ENCODE results near the gene PDGFRB.
A peak's percentile ranks its signal among the peaks of the same experiment; 100 is the strongest.

The PDGFRB gene

GRCh38 chr5:150069672-150070627 lies 85.7 kb downstream of the PDGFRB start:
- peaks cover 42% of the 10 kb centered on the region for H3K4me1 ChIP-seq (ENCODE audit: control insufficient read depth, insufficient read depth, low read length, unreplicated experiment)
- H3K27ac ChIP-seq (ENCODE audit: low read depth, low read length) = no peak overlapping the region
- H2AFZ ChIP-seq (ENCODE audit: low read length, unreplicated experiment) = no peak overlapping the region
- H3K27me3 ChIP-seq (ENCODE audit: insufficient read depth, low read length) = no peaks in the 10 kb centered on the region
- no peak overlapping the region for H3K4me3 ChIP-seq (ENCODE audit: low read depth, low read length)
- no peaks in the 10 kb centered on the region for H3K36me3 ChIP-seq (ENCODE audit: insufficient read depth, low read length)
- no peaks in the 10 kb centered on the region for H3K79me2 ChIP-seq (ENCODE audit: control insufficient read depth, insufficient read depth, low read length, unreplicated experiment)

DNA sequence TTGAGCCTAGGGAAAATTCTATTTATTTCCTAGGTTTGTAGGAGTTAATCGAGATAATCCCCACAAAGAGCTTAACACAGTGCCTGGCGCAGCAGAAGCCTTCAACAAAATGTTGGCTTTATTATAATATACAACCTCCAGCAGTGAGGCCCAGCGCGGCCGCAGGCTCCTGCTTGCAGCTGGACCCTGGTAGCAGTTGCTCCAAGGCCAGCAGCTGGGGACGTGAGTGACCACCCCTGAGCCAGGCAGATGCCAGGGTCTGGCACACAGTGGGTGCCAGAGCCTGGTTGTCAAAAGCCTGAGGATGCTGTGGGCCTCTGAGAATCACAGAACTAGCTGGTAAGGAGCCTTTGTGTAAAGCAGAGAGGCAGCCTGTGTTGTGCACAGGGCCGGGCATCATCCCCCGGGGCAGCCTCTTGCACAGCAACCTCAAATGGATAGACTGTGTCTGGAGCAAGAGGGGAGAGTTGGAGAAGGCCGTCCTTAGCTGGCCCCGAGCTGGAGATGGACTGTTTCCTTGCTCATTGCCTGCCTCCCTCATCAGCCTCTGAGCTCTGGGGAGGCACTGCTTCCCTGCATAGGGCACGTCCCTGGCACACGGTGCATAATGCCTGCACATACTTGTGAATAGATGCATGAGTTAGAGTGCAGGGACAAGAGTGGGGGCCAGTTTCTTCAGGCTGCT lies 86.5 kb downstream of the PDGFRB start:
- Histone ChIP-seq H3K4me3 (ENCODE audit: low read depth, low read length) (no peak overlapping the region), H3K27me3 (ENCODE audit: insufficient read depth, low read length) (no peaks in the 10 kb centered on the region), H3K27ac (ENCODE audit: low read depth, low read length) (no peak overlapping the region), H3K79me2 (ENCODE audit: control insufficient read depth, insufficient read depth, low read length, unreplicated experiment) (no peaks in the 10 kb centered on the region), H3K36me3 (ENCODE audit: insufficient read depth, low read length) (no peaks in the 10 kb centered on the region), H3K4me1 (ENCODE audit: control insufficient read depth, insufficient read depth, low read length, unreplicated experiment) (peaks cover 49% of the 10 kb centered on the region), H2AFZ (ENCODE audit: low read length, unreplicated experiment) (no peak overlapping the region)

GRCh38 chr5:150068472-150068871 lies 87.2 kb downstream of the PDGFRB start:
- no peak overlapping the region for H2AFZ ChIP-seq (ENCODE audit: low read length, unreplicated experiment)
- no peaks in the 10 kb centered on the region for H3K27me3 ChIP-seq (ENCODE audit: insufficient read depth, low read length)

GRCh38 chr5:150068071-150068470 lies 87.6 kb downstream of the PDGFRB start:
- H3K4me3 ChIP-seq (ENCODE audit: low read depth, low read length) = no peak overlapping the region
- H3K27ac ChIP-seq (ENCODE audit: low read depth, low read length) = no peak overlapping the region
- no peak overlapping the region for H2AFZ ChIP-seq (ENCODE audit: low read length, unreplicated experiment)
- H3K4me1 ChIP-seq (ENCODE audit: control insufficient read depth, insufficient read depth, low read length, unreplicated experiment) = peaks cover 49% of the 10 kb centered on the region
- H3K36me3 ChIP-seq (ENCODE audit: insufficient read depth, low read length) = no peaks in the 10 kb centered on the region
- H3K79me2 ChIP-seq (ENCODE audit: control insufficient read depth, insufficient read depth, low read length, unreplicated experiment) = no peaks in the 10 kb centered on the region
- no peaks in the 10 kb centered on the region for H3K27me3 ChIP-seq (ENCODE audit: insufficient read depth, low read length)

More at GRCh38 chr5:150068472-150068871, 87.2 kb downstream of the PDGFRB start:
- no peaks in the 10 kb centered on the region for H3K79me2 ChIP-seq (ENCODE audit: control insufficient read depth, insufficient read depth, low read length, unreplicated experiment)
- no peak overlapping the region for H3K4me3 ChIP-seq (ENCODE audit: low read depth, low read length)
- H3K27ac ChIP-seq (ENCODE audit: low read depth, low read length) = no peak overlapping the region
- no peaks in the 10 kb centered on the region for H3K36me3 ChIP-seq (ENCODE audit: insufficient read depth, low read length)
- H3K4me1 ChIP-seq (ENCODE audit: control insufficient read depth, insufficient read depth, low read length, unreplicated experiment) = peaks cover 49% of the 10 kb centered on the region

DNA sequence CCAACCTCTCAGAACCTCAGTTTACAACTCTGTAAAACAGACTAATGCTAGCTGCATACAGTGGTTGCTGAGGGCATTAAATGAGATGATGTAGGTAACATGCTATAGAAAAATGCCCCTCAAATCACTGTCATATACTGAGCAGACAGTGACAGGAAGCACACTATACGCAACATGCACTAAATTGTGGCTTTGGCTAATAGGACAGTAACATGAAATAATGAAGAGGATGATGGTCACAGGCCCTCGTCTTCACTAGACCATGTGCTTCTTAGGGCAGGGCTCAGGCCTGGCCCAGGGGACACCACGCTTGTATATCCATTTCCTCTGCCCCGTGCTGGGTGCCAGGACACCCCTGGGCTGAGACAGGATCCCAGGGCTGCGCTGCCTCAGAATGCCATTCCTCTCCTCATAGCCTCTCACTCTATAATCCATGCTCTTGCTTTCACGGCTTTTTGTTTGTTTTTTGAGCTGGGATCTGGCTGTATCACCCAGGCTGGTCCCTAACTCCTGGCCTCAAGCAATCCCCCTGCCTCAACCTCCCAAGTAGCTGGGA lies 88.2 kb downstream of the PDGFRB start:
- peaks cover 49% of the 10 kb centered on the region for H3K4me1 ChIP-seq (ENCODE audit: control insufficient read depth, insufficient read depth, low read length, unreplicated experiment)
- H3K79me2 ChIP-seq (ENCODE audit: control insufficient read depth, insufficient read depth, low read length, unreplicated experiment) = no peaks in the 10 kb centered on the region
- H3K27ac ChIP-seq (ENCODE audit: low read depth, low read length) = peak overlapping the region; percentile 79; the same call in 1 of the 2 replicates
- H2AFZ ChIP-seq (ENCODE audit: low read length, unreplicated experiment) = no peak overlapping the region
- no peaks in the 10 kb centered on the region for H3K36me3 ChIP-seq (ENCODE audit: insufficient read depth, low read length)
- no peaks in the 10 kb centered on the region for H3K27me3 ChIP-seq (ENCODE audit: insufficient read depth, low read length)
- H3K4me3 ChIP-seq (ENCODE audit: low read depth, low read length) = no peak overlapping the region

DNA sequence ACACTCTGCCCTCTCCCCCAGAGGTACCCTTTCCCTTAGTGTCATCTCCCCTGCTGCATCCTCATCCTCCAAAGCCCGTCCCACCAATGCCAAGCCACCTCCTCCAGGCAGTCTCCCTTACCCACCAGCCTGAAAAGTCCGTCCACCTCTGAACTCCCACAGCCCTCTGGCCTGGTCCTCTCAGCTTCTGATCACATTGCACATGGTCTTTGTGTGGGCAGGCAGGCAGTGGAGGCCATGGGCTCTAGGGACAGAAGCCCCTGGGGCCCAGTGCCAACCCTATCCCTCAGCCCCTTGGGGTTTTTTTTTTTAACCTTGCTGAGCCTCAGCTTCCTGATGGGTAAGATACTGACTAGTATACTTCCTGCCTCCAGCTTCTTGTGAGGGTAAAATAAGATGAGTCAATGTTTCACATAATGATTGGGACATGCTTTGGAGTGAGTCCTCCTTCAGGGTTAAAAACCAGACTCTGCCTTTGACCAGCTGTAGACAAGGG lies 88.7 kb downstream of the PDGFRB start:
- H3K27me3 ChIP-seq (ENCODE audit: insufficient read depth, low read length) = no peaks in the 10 kb centered on the region
- peaks cover 49% of the 10 kb centered on the region for H3K4me1 ChIP-seq (ENCODE audit: control insufficient read depth, insufficient read depth, low read length, unreplicated experiment)
- no peak overlapping the region for H2AFZ ChIP-seq (ENCODE audit: low read length, unreplicated experiment)
- no peaks in the 10 kb centered on the region for H3K36me3 ChIP-seq (ENCODE audit: insufficient read depth, low read length)
- H3K27ac ChIP-seq (ENCODE audit: low read depth, low read length) = peak overlapping the region; percentile 79
- no peaks in the 10 kb centered on the region for H3K79me2 ChIP-seq (ENCODE audit: control insufficient read depth, insufficient read depth, low read length, unreplicated experiment)
- H3K4me3 ChIP-seq (ENCODE audit: low read depth, low read length) = no peak overlapping the region

DNA sequence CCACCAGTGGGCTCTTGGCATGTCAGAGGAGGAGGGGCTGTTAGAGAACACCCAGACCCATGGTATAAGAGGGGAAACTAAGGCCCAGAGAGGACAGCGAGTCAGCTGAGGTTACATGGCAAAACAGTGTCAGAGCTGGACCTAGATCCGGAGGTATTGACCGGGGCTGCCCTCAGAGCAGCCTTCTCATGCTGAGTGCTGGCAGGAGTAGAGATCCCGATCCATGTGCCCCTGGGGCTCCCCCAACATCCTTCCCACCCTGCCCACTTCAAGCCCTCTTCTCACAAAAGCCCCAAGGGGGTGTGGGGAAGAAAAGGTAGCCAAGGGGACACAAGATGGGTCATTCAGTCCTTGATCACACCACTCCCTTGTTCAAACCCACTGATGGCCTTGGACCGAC lies 89.2 kb downstream of the PDGFRB start:
- H3K4me1 ChIP-seq (ENCODE audit: control insufficient read depth, insufficient read depth, low read length, unreplicated experiment) = peaks cover 49% of the 10 kb centered on the region

DNA sequence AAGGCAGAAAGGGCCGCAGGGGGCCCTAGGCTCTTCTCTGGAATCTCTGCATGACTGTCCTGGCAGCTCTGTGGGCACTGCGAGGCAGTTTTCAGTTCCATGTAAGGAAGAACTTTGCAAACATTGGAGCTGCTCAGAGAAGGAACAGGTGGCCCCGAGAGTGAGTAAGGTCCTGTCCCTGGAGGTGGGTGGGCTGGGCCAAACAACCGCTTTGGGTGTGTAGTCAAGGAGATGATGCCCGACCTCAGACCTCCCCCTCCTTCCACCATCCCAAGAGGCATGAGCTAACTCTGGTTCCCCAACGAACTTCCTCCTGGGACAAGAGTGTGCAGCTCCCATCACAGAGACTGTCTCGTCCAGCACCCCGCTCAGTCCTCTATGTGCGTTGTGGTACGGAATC lies 89.8 kb downstream of the PDGFRB start:
- H3K27ac ChIP-seq (ENCODE audit: low read depth, low read length) = peak overlapping the region; percentile 79
- no peaks in the 10 kb centered on the region for H3K36me3 ChIP-seq (ENCODE audit: insufficient read depth, low read length)
- peaks cover 49% of the 10 kb centered on the region for H3K4me1 ChIP-seq (ENCODE audit: control insufficient read depth, insufficient read depth, low read length, unreplicated experiment)
- no peak overlapping the region for H2AFZ ChIP-seq (ENCODE audit: low read length, unreplicated experiment)
- no peaks in the 10 kb centered on the region for H3K27me3 ChIP-seq (ENCODE audit: insufficient read depth, low read length)
- no peaks in the 10 kb centered on the region for H3K79me2 ChIP-seq (ENCODE audit: control insufficient read depth, insufficient read depth, low read length, unreplicated experiment)
- H3K4me3 ChIP-seq (ENCODE audit: low read depth, low read length) = 0 out of 2 replicates have a peak overlapping the region, but pooled peaks have one; percentile 8

More for the DNA sequence above, 89.2 kb downstream of the PDGFRB start:
- no peaks in the 10 kb centered on the region for H3K27me3 ChIP-seq (ENCODE audit: insufficient read depth, low read length)
- H2AFZ ChIP-seq (ENCODE audit: low read length, unreplicated experiment) = no peak overlapping the region
- no peak overlapping the region for H3K4me3 ChIP-seq (ENCODE audit: low read depth, low read length)
- peak overlapping the region; percentile 79 for H3K27ac ChIP-seq (ENCODE audit: low read depth, low read length)
- H3K79me2 ChIP-seq (ENCODE audit: control insufficient read depth, insufficient read depth, low read length, unreplicated experiment) = no peaks in the 10 kb centered on the region
- no peaks in the 10 kb centered on the region for H3K36me3 ChIP-seq (ENCODE audit: insufficient read depth, low read length)

- H3K79me2 ChIP-seq (ENCODE audit: control insufficient read depth, insufficient read depth, low read length, unreplicated experiment) = no peaks in the 10 kb centered on the region
- 0 out of 2 replicates have a peak overlapping the region, but pooled peaks have one; percentile 8 for H3K4me3 ChIP-seq (ENCODE audit: low read depth, low read length)
- no peaks in the 10 kb centered on the region for H3K36me3 ChIP-seq (ENCODE audit: insufficient read depth, low read length)
- H3K27me3 ChIP-seq (ENCODE audit: insufficient read depth, low read length) = no peaks in the 10 kb centered on the region
- no peak overlapping the region for H2AFZ ChIP-seq (ENCODE audit: low read length, unreplicated experiment)
- H3K27ac ChIP-seq (ENCODE audit: low read depth, low read length) = peak overlapping the region; percentile 79
- H3K4me1 ChIP-seq (ENCODE audit: control insufficient read depth, insufficient read depth, low read length, unreplicated experiment) = peaks cover 49% of the 10 kb centered on the region
These were observed 90.3 kb downstream of the PDGFRB start for GRCh38 chr5:150065346-150065745.

- H3K27me3 ChIP-seq (ENCODE audit: insufficient read depth, low read length) = no peaks in the 10 kb centered on the region
- no peak overlapping the region for H3K27ac ChIP-seq (ENCODE audit: low read depth, low read length)
- no peak overlapping the region for H2AFZ ChIP-seq (ENCODE audit: low read length, unreplicated experiment)
- H3K79me2 ChIP-seq (ENCODE audit: control insufficient read depth, insufficient read depth, low read length, unreplicated experiment) = no peaks in the 10 kb centered on the region
- H3K4me3 ChIP-seq (ENCODE audit: low read depth, low read length) = no peak overlapping the region
- H3K36me3 ChIP-seq (ENCODE audit: insufficient read depth, low read length) = no peaks in the 10 kb centered on the region
- peaks cover 49% of the 10 kb centered on the region for H3K4me1 ChIP-seq (ENCODE audit: control insufficient read depth, insufficient read depth, low read length, unreplicated experiment)
These were observed 90.9 kb downstream of the PDGFRB start for GRCh38 chr5:150064681-150065220.

All from ACC112 (cell line).